CD4-positive, alpha-beta T cell treated with Interferon gamma for 1 hour (primary cell): ENCODE data around the gene TGM2.

Source experiments
- DNase-seq: peaks from one replicate; pipeline ENCODE4 v3.0.0-alpha.2; 2020

The TGM2 gene

GRCh38 chr20:38084425-38084951, 80.6 kb downstream of the TGM2 start:
- no peak for DNase-seq

- DNase-seq = no peak
Measured at GRCh38 chr20:38083338-38084048, 81.6 kb downstream of the TGM2 start.

- DNase-seq = no peak
Measured at GRCh38 chr20:38082894-38083293, 82.2 kb downstream of the TGM2 start.

GRCh38 chr20:38081575-38081974, 83.5 kb downstream of the TGM2 start:
- no peak for DNase-seq

- no peak for DNase-seq
Measured at GRCh38 chr20:38079353-38079752, 85.7 kb downstream of the TGM2 start.

GRCh38 chr20:38078084-38078483, 87.0 kb downstream of the TGM2 start:
- no peak for DNase-seq
